Measurements from ENCODE around the gene ESAM. TPM values are rescaled to one million over a fixed set of nuclear protein-coding genes. Genes with fewer than 3 reads are reported as not detected.

Gene ESAM
- total RNA-seq, 4 donors from 2014 or later = 188 to 294 (median 243) TPM

GRCh38 chr11:124757320-124757719, 4.8 kb downstream of the ESAM start:
- peak overlapping the region in 2 of 3 donors; percentile 37 to 98 for H3K27ac ChIP-seq
- intact Hi-C loops (cut with DNase I) = no loop called here
- H3K27me3 ChIP-seq = no peaks in the 10 kb centered on the region
- H3K4me1 ChIP-seq = peaks cover 28 to 63% of the 10 kb centered on the region in 2 donors
- H3K9me3 ChIP-seq = no peaks in the 10 kb centered on the region
- H3K36me3 ChIP-seq = peaks cover 8 to 26% of the 10 kb centered on the region in 2 donors
- TF ChIP-seq CTCF (IDR thresholded peaks at IDR 0.05) = no peak
- TF ChIP-seq POLR2A (IDR thresholded peaks at IDR 0.05) = no peak
- no peak overlapping the region for H3K4me3 ChIP-seq (replicated peaks in 1 of 3)
- no peak for DNase-seq
- 76 to 85% methylated on average over 3 of the region's 3 CpGs for WGBS, 2 donors

- no peak for TF ChIP-seq CTCF (IDR thresholded peaks at IDR 0.05)
- no peak for TF ChIP-seq POLR2A (IDR thresholded peaks at IDR 0.05)
- Histone ChIP-seq H3K9me3 (no peaks in the 10 kb centered on the region), H3K4me3 (replicated peaks in 1 of 3) (no peak overlapping the region), H3K27ac (peak overlapping the region in 1 of 3 donors; percentile 37), H3K27me3 (no peaks in the 10 kb centered on the region), H3K4me1 (peaks cover 33 to 69% of the 10 kb centered on the region in 2 donors), H3K36me3 (peaks cover 8 to 26% of the 10 kb centered on the region in 2 donors)
- no peak for DNase-seq
- WGBS, 2 donors = 79 to 87% methylated on average over 6 of the region's 6 CpGs
- intact Hi-C loops (cut with DNase I) = no loop called here
Measured at GRCh38 chr11:124756753-124757227, 5.3 kb downstream of the ESAM start.

GRCh38 chr11:124756033-124756752, 5.9 kb downstream of the ESAM start:
- WGBS, 2 donors = 76 to 81% methylated on average over 9 of the region's 9 CpGs
- Histone ChIP-seq H3K9me3 (no peaks in the 10 kb centered on the region), H3K4me1 (peaks cover 38 to 75% of the 10 kb centered on the region in 2 donors), H3K4me3 (replicated peaks in 1 of 3) (no peak overlapping the region), H3K27ac (peak overlapping the region in 1 of 3 donors; percentile 37), H3K36me3 (peaks cover 8 to 26% of the 10 kb centered on the region in 2 donors), H3K27me3 (no peaks in the 10 kb centered on the region)
- intact Hi-C loops (cut with DNase I) = no loop called here
- DNase-seq = no peak
- TF ChIP-seq POLR2A (IDR thresholded peaks at IDR 0.05) (no peak), CTCF (IDR thresholded peaks at IDR 0.05) (no peak)

GRCh38 chr11:124754710-124755109, 7.4 kb downstream of the ESAM start:
- no peaks in the 10 kb centered on the region for H3K27me3 ChIP-seq
- intact Hi-C loops (cut with DNase I) = no loop called here
- 75 to 77% methylated on average over 6 of the region's 6 CpGs for WGBS, 2 donors
- peaks cover 39 to 86% of the 10 kb centered on the region in 2 donors for H3K4me1 ChIP-seq
- no peak overlapping the region for H3K4me3 ChIP-seq (replicated peaks in 1 of 3)
- H3K27ac ChIP-seq = peak overlapping the region in 1 of 3 donors; percentile 23
- H3K36me3 ChIP-seq = peaks cover 8 to 26% of the 10 kb centered on the region in 2 donors
- no peaks in the 10 kb centered on the region for H3K9me3 ChIP-seq
- no peak for DNase-seq
- TF ChIP-seq CTCF (IDR thresholded peaks at IDR 0.05) (no peak), POLR2A (IDR thresholded peaks at IDR 0.05) (no peak)

- peaks cover 8 to 26% of the 10 kb centered on the region in 2 donors for H3K36me3 ChIP-seq
- 78 to 82% methylated on average over 4 of the region's 4 CpGs for WGBS, 2 donors
- H3K4me1 ChIP-seq = peaks cover 35 to 83% of the 10 kb centered on the region in 2 donors
- intact Hi-C loops (cut with DNase I) = no loop called here
- H3K4me3 ChIP-seq (replicated peaks in 1 of 3) = no peak overlapping the region
- H3K27me3 ChIP-seq = no peaks in the 10 kb centered on the region
- DNase-seq = no peak
- no peak for TF ChIP-seq CTCF (IDR thresholded peaks at IDR 0.05)
- no peak for TF ChIP-seq POLR2A (IDR thresholded peaks at IDR 0.05)
- H3K9me3 ChIP-seq = no peaks in the 10 kb centered on the region
- peak overlapping the region in 1 of 3 donors; percentile 23 for H3K27ac ChIP-seq
Measured at GRCh38 chr11:124754309-124754708, 7.8 kb downstream of the ESAM start.

Measured in thyroid gland (tissue), 4 donors.